Psoas muscle (tissue), 8 donors: ENCODE data around the gene MYRIP. TPM values are rescaled to one million over a fixed set of nuclear protein-coding genes. Genes with fewer than 3 reads are reported as not detected.

Experiments used
- ATAC-seq, 4 donors: fragments of 200-7000 bp; cut with Tn5 transposase; one replicate each; pipeline ENCODE4 v1.9.1; 2020; ENCODE audit warnings: moderate library complexity in 3 of 4, mild to moderate bottlenecking in 2 of 4
- DNase-seq, 2 donors: peaks; one replicate each; pipeline ENCODE4 v3.0.0-alpha.2; 2020
- H3K27ac ChIP-seq: fragments of 200-600 bp; one replicate; pipeline ENCODE4 v1.8.0; 2022
- H3K27me3 ChIP-seq, 3 donors: fragments of 200-600 bp in 1 of 3; one replicate each; pipeline versions ENCODE4 v1.6.1 to v1.8.0; 2013 to 2022; ENCODE audit warnings: low read length in 2 of 3, mild to moderate bottlenecking in 2 of 3, moderate library complexity in 1 of 3; ENCODE audit not compliant: insufficient read depth in 3 of 3
- H3K36me3 ChIP-seq, 2 donors: fragments of 200-600 bp in 1 of 2; one replicate each; pipeline versions ENCODE4 v1.6.1 to v1.8.0; 2013 to 2022; ENCODE audit warnings: low read depth in 1 of 2, mild to moderate bottlenecking in 1 of 2, moderate library complexity in 1 of 2; ENCODE audit not compliant: insufficient read depth in 1 of 2
- H3K4me1 ChIP-seq: fragments of 200-600 bp; one replicate; pipeline ENCODE4 v1.8.0; 2022
- H3K4me3 ChIP-seq: fragments of 200-600 bp; one replicate; pipeline ENCODE4 v1.8.0; 2022; ENCODE audit warnings: mild to moderate bottlenecking
- H3K9me3 ChIP-seq: fragments of 200-600 bp; one replicate; pipeline ENCODE4 v1.8.0; 2022
- WGBS, 3 donors: extraction: QIAGEN DNeasy Blood & Tissue Kit; methylation state at CpG; one replicate each; pipeline versions ENCODE4 v1.1.6 to v1.1.7; 2013; 5-methylcytosine and 5-hydroxymethylcytosine counted together
- intact Hi-C, 2 donors: fragments of 100-400 bp; cut with DNase I; formaldehyde crosslinking; loops; one replicate each; pipeline versions ENCODE4 v1.11.0 to v1.14.2; 2022
- polyA plus RNA-seq, 3 donors: library from polyadenylated mRNA; stranded (reverse); fragments of 200-250 nt; gene quantifications; one replicate each; pipeline ENCODE4 v1.2.3, GENCODE V29; 2013
- total RNA-seq, 4 donors: library from RNA; stranded (reverse); fragmentation: NEBNext Ultra II Directional in 2 of 4; extraction: Animal tissue kit (Norgen Biotek cat#: 25700) in 2 of 4; gene quantifications; one replicate each; pipeline versions ENCODE4 v1.2.1 to v1.2.4, GENCODE V29; 2021 to 2023
- TF ChIP-seq, protein P1 (sequence below): fragments of 200-600 bp; IDR thresholded peaks from one replicate; pipeline ENCODE4 v1.8.0; 2022; ENCODE audit warnings: antibody characterized with exemption
- donor health status: healthy with polysubstance abuse.
- donor health status: DM: no; HTN: no; CAD: no; lungs with moderate emphysema.
- donor health status: Bipolar disorder and iron deficiency.
- donor health status: healthy.
- donor health status: DM: yes; HTN: yes; CAD: no.
- donor health status: DM: no; HTN: no; CAD: no.
- donor health status: DM: no; HTN: no; CAD: no.
- donor health status: DM: yes; HTN: yes; CAD: no.

MYRIP gene
- total and polyA plus RNA-seq, 7 donors, result 0.35 to 2.8 (median 1.1) TPM

DNA sequence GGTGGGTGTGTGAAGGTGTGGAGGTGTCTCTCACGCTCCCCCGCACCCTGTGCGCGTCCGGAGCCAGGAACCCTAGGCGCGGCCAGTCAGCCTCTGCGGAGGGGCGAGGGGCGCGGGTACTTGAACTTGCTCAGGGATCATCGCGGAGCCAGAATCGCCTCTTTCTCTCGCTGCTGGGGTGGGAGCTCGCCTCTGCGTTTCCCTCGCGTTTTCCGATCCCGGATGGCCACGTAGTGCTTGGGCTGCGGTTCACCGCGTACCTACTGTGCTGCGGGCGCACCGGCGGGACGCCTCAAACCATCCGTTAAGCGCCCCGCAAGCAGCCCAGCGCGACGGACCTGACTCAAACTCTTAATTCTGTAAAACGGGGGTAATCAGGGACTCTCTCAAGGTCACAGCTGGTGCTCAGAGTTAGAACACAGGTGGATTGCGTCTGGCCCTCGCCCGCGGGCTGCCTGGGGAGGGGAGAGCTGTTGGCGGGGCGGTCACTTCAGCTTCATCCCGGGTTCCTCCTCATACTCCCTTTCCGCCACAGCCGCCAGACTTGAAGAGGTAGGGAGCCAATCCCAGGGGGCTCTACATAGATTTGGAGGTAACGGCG is 686 bp downstream of the MYRIP start:
- intact Hi-C loops, result loop anchor here in 1 of 2 donors (5.0 kb wide), 1 partner anchor 83 kb away; no protein-coding TSS in a partner anchor
- Histone ChIP-seq H3K27ac (no peak overlapping the region), H3K9me3 (no peaks in the 10 kb centered on the region), H3K36me3 (no peaks in the 10 kb centered on the region), H3K27me3 (peaks cover 4 to 46% (median 5%) of the 10 kb centered on the region in 3 donors), H3K4me3 (peak overlapping the region; percentile 75), H3K4me1 (peaks cover 15% of the 10 kb centered on the region)
- TF ChIP-seq, protein P1, sequence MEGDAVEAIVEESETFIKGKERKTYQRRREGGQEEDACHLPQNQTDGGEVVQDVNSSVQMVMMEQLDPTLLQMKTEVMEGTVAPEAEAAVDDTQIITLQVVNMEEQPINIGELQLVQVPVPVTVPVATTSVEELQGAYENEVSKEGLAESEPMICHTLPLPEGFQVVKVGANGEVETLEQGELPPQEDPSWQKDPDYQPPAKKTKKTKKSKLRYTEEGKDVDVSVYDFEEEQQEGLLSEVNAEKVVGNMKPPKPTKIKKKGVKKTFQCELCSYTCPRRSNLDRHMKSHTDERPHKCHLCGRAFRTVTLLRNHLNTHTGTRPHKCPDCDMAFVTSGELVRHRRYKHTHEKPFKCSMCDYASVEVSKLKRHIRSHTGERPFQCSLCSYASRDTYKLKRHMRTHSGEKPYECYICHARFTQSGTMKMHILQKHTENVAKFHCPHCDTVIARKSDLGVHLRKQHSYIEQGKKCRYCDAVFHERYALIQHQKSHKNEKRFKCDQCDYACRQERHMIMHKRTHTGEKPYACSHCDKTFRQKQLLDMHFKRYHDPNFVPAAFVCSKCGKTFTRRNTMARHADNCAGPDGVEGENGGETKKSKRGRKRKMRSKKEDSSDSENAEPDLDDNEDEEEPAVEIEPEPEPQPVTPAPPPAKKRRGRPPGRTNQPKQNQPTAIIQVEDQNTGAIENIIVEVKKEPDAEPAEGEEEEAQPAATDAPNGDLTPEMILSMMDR, result no peak
- ATAC-seq (peak in 2 of 4 donors; percentile 6 to 24), DNase-seq (peak in 1 of 2 donors; percentile 42)
- 2% methylated on average over 37 to 48 of the region's 48 CpGs for WGBS, 3 donors

DNA sequence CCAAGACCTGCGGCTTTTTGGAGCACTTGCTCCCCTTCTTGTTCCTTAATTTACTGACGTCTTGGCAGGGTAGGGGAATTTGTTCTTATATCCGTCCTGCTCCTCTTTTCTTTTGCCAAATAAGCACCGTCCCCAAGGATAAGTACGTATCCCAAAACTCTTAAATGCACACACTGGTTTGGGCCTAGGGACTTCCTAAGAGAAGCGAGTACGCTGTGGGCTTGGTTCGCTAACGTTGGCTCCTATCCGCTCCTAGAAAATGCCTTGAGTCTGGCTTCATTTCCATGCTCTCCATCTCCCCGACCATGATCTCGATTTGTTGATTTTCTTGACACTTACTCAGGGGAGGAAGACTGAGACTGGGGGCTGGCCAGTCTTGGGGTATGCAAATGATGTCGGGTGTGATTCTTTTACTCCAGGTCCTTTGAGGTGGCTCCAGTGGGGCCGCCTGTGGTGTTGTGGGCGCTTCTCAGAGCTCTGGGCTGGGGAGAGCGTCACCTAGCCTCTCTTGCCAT is 1.3 kb downstream of the MYRIP start:
- no peak overlapping the region for H3K27ac ChIP-seq
- TF ChIP-seq, protein P1, result no peak
- H3K4me1 ChIP-seq, result peaks cover 15% of the 10 kb centered on the region
- H3K36me3 ChIP-seq, result no peaks in the 10 kb centered on the region
- 17 to 26% (median 22%) methylated on average over 16 of the region's 16 CpGs for WGBS, 3 donors
- intact Hi-C loops, result loop anchor here in 1 of 2 donors (5.0 kb wide), 1 partner anchor 83 kb away; no protein-coding TSS in a partner anchor
- no peaks in the 10 kb centered on the region for H3K9me3 ChIP-seq
- ATAC-seq (no peak), DNase-seq (no peak)
- H3K27me3 ChIP-seq, result peaks cover 4 to 51% (median 5%) of the 10 kb centered on the region in 3 donors
- peak overlapping the region; percentile 75 for H3K4me3 ChIP-seq

DNA sequence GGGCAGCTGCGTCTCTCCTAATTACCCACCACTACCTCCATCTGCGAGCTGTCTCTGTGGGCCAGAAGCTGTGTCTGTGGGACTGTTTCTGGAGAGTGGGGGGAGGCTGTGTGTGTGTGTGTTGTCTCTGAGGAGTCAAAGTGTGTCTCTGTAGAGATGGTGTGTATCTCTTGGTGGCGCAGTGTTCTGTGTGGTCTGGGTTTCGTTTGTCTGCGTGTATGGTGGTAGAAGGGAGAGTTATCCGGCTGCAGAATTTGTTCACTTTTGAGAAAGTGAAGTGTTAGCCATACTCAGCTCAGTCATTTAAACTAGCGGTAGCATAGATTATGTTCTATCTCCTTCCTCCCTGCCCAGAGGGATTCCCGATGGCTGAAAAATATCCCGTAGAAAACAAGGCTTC is 2.2 kb downstream of the MYRIP start:
- no peaks in the 10 kb centered on the region for H3K9me3 ChIP-seq
- no peak overlapping the region for H3K4me3 ChIP-seq
- 79 to 83% (median 81%) methylated on average over 9 of the region's 9 CpGs for WGBS, 3 donors
- peaks cover 15% of the 10 kb centered on the region for H3K4me1 ChIP-seq
- H3K36me3 ChIP-seq, result no peaks in the 10 kb centered on the region
- TF ChIP-seq, protein P1, result no peak
- no peak overlapping the region for H3K27ac ChIP-seq
- DNase-seq (no peak), ATAC-seq (no peak)
- intact Hi-C loops, result loop anchor here in 1 of 2 donors (5.0 kb wide), 1 partner anchor 84 kb away; no protein-coding TSS in a partner anchor
- peaks cover 4 to 51% (median 5%) of the 10 kb centered on the region in 3 donors for H3K27me3 ChIP-seq

DNA sequence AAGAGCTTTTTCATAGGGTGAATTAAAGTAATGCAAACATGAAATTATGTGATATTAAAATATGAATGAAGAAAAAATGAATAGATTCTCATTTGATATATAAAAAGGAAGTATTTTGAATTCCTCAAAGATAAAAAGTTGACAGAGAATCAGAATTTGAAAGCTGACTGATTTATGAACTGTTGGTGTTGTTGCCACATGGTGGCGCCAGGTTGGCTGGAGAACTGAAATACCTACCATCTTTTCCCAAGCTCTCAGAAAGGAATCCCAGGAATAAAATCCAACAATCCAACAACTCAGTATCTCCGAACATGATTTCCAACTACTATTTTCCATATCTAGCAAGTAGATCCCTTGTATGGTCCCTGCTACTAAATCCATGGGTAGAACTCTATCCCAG is 3.1 kb downstream of the MYRIP start:
- H3K4me1 ChIP-seq, result peaks cover 15% of the 10 kb centered on the region
- intact Hi-C loops, result loop anchor here in 1 of 2 donors (2.0 to 5.0 kb wide), 2 partner anchors 85 to 366 kb away; no protein-coding TSS in a partner anchor
- ATAC-seq (no peak), DNase-seq (no peak)
- no peak overlapping the region for H3K27ac ChIP-seq
- peaks cover 4 to 51% (median 5%) of the 10 kb centered on the region in 3 donors for H3K27me3 ChIP-seq
- TF ChIP-seq, protein P1, result peak; percentile 8
- H3K36me3 ChIP-seq, result no peaks in the 10 kb centered on the region
- WGBS, 3 donors, result 70 to 79% (median 72%) methylated on average over 2 of the region's 2 CpGs
- no peak overlapping the region for H3K4me3 ChIP-seq
- no peaks in the 10 kb centered on the region for H3K9me3 ChIP-seq
